NCI-H524 treated with DMSO at 0.1 percent for 48 hours (cell line): ENCODE measurements around the gene CARS1.

ENCODE experiments used
- DNase-seq: peaks from one replicate; lab custom pipeline; 2025; lab: John Stamatoyannopoulos, UW

Gene CARS1

DNA sequence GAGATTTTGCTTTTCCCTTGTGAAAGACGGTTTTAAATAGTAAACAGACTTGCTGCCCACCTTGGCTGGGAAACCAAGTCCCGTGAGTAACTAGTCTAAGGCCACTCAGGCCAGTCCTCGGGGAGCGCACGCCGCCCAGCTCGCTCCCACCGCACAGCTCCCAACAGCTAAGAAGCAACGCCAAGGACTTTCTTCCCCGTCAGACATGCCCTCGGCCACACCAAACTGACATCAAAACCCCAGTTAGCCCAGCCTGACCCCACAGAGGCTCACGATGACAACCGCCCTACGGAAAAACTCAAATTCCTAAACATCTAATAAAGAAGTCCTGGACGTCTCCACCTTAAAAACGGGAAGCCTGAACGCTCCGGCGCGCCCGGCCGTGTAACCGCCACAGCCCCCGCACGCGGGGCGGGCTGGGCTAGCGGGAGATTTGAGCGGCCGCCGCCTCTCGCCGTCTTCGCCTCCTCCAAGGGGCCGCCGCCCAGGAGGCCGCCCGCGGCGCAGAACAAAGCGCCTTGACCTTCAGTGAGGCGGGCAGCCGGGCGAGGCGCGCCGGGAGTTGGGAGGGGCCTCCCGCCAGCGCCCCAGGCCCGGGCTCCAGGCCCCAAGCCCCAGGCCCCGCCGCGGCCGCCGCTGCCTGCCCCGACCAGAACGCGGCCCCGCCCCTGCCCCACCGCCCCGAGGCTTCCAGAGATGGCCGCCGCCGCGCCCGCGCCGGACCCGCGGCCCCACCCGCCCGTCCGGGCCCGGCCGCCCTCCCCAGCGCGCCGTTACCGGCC is 65.6 kb downstream of the CARS1 start:
- DNase-seq: no peak

DNA sequence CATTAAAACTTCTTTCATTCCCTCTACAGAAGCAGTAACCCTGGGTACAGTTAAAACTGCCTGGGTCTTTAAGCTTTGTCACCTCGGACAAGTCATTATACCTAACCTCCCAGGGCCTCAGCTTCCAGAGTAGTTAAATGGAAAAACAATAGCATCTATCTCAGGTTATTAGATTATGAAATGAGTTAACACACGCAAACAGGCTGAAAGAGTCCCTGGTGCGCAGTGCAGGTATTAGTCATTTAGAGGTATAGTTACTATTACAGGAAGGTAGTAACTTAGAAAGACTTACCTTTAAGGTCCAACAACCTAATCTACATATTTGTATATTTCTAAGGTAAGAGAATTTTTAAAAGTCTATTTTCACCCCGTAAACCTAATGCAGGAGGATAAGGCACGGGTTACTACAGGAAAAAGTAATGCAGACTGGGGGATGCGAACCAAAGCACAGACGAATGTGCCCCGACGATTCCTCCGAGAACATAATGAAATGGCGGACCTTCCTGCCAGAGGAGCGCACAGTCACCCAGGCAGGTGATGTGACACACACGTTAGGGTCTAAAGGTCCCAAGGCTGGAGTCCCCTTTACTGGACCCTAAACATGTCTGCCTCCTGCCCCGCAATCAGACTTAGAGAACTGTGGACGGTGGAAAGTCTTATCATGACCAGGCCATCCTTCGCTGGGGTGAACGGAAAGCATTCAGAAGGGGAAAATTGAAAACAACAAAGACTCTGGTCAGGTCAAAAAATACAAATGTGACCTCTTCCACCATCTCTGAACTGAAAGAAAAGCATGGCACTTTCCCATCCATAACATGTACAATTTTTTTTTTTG is 66.4 kb downstream of the CARS1 start:
- no peak for DNase-seq

DNA sequence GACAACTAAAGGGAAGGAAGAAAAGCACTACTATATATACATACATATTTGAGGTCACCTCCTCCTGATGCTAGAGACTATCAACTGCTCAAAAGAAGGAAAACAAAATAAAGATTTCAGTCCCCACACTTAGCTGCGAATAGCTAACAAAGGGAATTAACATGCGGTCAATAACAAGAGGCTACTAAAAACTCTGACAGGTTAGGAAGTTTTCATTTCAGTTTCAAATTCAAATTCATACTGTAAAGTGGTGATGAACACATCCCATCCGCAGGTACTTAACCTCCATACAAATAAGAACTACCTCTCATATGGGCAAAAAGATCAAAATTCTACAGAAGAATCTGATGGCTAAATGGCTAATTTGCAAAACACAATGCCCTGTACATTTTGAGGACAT is 67.7 kb downstream of the CARS1 start:
- no peak for DNase-seq

DNA sequence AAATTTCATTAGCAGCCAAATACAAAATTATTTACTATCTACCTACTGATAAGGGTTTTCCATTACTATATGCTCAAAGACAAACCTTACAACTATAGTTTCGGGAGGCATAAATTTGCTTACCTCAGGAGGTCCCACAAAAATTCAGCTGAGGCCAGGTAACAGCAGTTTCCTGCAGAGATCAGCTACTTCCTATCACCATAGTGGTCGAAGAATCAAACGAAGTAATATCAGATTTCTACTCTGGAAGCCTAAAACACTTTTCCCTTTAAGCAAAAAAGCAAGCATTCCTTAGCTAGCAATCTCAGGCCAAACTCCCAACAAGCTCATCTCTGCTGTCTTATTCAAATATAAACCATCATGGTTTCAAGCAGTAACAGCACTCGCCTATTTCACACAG is 68.2 kb downstream of the CARS1 start:
- DNase-seq: no peak

DNA sequence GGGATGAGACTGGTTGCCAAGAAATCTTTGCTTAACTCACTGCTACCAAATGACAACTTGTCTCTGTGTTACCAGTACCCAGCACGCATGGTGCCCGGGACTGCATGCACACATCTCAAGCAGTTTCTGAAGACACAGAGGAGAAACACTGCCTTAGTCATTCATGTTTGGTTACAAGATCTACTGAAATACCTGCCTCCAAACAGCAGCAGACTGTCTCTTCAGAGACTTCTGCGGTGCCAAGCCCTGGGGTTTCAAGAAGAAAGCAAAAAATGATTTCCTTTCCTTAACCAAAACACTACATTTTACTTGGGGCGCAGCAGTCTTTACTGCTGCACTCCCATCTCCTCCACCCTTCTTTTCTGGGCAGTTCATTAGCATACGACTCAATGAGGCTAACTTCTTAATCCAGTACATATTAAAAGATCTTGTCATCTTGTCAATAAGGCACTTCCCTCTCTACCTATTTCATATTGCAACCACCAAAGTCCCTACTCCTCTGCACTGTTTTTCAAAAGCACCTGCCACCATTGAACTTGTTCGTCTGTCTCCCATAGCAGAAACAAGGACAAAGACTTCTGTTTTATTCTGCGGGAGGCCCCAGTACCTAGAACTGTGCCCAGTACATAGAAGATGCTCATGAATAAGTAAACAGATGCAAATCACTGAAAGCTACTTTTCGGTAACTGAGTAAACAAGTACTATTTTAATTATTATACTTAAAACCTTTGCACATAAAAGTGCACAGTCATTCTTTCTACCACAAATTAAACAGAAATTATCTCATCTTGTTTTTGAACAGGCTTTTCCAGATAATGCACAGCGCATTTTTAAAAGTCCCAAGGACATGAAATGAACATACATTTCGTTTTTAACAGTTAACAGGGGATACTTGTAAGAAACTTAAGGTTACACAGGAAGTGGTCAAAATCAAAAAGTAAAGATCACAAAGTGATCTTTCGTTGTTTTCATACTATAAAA is 69.1 kb downstream of the CARS1 start:
- no peak for DNase-seq

DNA sequence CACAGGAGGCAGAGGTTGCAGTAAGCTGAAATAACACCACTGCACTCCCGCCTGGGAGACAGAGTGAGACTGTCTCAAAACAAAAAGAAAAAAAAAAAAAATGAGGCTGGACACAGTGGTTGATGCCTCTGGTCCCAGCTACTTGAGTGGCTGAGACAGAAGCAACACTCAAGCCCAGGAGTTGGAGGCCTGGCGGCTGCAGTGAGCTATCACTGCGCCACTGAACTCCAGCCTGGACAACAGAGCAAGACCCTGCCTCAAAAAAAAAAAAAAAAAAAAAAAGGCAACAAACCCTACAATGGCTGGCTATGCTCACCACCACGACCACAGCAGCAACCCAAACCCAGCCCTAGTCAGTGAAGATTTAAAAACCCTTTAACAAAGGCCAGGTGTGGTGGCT is 73.3 kb downstream of the CARS1 start:
- DNase-seq: no peak

DNA sequence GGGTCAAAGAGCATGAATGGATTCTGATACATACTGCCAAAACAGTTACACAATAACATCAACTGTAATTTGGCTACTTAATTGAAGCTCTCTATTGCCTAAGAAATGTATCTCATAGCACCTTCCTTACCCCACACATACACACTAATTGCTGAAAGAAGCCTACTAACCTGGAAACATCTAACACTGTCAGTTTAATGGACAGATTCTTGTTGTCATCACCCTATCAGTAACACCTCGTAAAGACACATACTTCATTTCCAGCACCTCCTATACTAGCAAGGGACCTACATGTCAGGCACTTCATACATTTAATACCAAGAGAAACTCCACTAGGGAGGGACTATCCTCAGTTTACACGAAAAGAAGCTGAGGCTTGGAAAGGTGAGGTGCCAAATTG is 75.0 kb downstream of the CARS1 start:
- DNase-seq: no peak

DNA sequence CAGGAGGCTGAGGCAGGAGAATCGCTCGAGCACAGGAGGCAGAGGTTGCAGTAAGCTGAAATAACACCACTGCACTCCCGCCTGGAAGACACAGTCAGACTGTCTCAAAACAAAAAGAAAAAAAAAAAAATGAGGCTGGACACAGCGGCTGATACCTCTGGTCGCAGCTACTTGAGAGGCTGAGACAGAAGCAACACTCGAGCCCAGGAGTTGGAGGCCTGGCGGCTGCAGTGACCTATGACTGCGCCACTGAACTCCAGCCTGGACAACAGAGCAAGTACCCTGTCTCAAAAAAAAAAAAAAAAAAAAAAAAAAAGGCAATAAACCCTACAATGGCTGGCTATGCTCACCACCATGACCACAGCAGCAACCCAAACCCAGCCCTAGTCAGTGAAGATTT is 76.1 kb downstream of the CARS1 start:
- no peak for DNase-seq

DNA sequence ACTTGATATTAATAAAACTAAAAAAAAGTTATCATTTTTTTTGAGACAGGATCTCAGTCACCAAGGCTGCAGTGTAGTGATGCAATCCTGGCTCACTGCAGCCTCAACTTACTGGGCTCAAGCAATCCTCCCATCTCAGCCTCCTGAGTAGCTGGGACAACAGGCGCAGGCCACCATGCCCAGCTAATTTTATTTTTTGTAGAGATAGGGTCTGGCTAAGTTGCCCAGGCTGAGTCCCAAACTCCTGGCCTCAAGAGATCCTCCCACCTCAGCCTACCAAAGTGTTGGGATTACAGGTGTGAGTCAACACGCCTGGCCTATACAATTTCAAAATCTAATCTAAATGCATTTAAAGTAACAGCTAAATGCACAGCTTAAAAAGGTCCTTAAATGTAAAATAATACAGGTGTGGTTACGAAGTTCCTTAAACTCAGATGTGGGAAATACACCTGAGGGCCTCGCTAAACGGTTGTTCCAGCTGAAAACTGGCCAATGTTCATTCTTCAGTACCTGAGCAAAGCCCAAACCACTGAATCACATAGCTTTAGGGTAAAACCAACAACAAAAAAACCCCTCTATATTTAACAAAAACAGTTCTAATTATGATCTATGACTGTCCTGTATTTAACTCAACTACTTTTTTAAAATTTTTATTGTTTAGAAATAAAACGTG is 76.9 kb downstream of the CARS1 start:
- no peak for DNase-seq

DNA sequence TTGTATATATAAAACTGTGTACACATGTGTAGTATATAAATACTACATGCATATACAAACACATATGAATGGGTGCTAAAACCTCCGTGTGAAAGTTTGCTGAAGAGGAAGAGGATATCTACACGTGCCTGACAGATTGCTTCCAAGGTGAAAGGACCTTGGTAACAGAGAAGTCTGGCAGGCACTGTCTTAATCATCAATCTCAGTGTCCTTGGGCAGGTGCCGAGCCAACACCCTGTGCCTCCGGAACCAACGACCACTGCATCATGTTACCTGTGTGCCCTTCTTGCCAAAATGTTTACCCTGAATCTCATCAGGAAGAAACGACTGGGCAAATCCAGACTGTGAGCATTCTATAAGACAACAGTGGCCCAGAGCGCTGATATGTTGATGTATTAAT is 80.1 kb downstream of the CARS1 start:
- DNase-seq: no peak

DNA sequence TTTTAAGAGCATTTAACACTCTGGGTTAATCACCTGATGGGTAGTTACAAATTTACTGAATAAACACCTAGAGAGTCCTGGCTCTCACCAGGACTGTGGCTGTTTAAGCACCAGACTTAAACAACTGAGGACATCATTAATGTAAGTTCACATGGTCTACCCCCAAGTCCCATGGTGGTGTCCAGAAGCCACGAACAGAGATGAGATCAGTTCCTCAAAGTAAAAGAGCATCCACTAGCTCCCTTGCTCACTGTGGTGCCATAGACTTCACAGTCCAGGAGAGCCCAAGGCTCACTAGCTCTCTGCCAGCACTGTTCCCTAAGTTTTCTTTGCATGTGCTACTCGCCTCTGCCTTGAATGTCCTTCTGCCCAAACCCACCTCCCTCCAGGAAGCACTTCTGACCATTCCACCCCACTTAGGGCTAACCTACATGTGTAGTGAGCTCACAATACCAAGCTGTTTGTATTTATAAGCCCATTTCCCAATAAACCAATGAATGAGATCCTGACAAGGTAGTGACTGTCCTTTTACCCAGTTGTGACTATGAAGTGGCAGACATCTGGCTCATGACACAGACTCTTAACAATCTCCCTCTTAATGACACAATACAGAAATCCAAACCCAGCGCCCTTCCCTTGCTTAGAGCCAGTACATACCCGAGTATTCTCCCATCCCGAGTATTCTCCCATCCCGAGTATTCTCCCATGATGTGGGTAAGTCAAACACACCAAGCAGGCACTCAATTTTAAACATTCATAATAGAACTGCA is 80.7 kb downstream of the CARS1 start:
- no peak for DNase-seq

DNA sequence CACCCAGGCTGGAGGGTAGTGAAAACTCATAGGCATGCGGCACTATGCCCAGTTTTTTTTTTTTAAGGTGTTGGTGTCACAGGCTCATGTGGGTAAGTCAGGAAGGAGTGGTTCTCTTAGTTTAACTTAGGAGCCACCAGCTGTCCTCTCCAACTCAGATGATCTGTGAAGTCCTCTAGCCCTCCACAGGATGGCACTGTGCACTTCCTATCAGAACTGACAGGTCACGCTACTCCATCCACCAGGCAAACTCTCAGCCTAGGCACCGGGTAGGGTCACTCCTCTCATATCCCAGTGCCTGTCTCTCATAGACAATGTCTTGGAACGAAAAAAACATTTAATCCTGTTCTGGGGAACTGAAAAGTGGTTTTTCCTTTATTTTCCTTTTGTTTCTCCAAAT is 81.6 kb downstream of the CARS1 start:
- DNase-seq: no peak

DNA sequence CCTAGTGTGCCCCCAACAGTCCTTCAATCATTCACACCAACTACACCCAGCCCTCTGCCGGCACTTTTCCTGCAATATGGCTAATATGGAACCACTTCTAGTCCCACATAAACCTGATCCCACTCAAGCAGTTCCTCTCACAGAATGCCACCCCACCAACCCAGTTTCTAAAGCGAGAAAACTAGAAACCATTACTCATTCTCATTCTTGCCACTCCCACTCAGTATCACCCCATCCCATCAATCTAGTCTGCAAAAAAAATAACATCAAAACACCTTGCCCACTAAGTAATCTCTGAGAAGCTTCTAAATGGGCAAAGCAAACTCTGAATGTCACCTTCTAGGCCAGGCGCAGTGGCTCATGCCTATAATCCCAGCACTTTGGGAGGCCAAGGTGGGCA is 83.0 kb downstream of the CARS1 start:
- no peak for DNase-seq

DNA sequence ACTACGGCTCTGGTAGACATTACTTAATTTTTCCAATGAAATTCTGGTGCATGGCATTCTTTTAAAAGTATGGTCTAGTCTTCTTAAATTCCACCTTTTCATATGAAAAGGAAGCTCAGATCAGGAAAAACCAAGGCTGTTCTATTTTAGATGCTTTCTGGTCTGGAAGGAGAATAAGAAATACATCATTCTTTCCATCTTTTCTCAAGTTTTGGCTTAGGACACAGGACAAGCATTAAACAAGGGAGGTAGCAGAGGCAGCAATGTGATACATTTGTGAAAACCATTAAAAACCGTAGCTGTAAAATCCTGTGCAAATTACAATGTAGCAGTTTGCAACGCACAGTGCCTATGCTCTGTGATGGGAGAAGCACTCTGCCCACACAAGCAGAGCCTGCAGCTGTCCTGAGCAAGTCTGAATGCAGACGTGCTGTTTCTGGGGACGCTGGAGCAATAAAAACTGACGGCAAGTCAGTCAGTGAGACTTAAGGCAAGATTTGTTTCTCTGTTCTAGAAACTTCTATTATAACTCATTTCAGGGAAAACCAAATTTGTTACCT is 88.8 kb downstream of the CARS1 start:
- DNase-seq: no peak

DNA sequence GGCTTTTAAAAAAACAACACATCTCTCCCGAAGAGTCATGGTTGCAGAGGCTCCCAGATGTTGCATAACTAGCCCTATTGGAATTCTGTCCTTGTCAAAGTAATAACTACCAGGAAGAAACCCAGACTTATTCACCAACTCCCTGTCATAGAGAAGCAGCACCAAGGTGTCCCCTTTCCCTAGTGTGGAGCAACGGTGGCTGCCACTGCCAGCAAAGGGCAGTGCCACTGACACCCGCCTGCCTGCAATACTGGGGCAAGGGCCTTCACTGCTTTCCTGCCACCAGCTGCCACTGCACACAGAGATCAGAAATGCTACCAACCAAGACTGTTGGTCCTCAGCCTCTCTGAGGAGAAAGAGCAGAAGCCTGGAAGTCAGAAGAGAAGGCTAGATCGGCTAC is 92.4 kb downstream of the CARS1 start:
- DNase-seq: no peak

DNA sequence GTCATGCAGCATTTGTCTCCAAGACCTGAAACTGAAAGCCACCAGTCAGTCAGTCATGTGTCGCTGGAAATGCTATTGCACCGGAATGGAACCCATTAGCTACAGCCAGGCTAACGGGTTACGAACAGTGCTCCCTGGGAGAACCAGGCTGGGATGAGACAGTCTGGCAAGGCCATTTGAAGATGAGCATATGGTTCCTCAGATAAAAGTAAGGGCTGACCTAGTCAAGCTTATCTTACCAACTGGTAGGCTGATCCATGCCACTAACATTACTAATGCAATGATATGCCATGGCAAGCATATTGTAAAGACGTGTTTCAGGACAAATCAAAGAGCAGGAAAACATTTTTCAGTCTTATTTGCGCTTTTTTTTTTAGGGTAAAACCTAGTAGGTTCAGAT is 93.5 kb downstream of the CARS1 start:
- DNase-seq: no peak

DNA sequence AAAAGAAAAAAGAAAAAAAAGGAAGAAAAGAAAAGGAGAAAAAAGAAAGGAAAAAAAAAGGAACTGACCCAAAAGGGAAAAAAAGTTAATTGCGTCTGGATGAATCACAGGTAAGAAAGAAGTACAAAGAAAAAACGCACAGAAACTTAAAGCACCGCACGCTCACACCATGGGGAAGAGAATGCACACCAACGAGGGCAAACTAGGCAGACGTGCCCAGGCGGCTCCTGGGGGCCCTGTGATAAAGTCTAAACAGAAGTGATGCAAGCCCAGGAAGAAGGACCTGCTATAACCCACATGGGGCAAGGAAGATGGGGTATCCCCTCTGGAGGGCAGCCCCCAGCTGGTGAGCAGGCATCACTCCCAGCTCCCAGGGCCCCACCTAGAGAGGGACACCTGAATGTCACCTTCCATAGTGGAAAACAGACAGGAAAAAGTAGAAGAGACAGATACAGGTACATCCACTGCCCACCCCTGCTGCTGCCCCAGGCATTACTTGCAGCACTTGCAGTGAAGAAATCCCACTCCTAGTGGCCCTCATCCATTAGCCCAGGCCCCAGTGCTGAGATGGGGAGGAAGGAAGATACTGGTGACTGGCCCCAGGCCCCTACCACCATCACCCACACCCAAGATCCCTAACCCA is 94.0 kb downstream of the CARS1 start:
- DNase-seq: no peak

DNA sequence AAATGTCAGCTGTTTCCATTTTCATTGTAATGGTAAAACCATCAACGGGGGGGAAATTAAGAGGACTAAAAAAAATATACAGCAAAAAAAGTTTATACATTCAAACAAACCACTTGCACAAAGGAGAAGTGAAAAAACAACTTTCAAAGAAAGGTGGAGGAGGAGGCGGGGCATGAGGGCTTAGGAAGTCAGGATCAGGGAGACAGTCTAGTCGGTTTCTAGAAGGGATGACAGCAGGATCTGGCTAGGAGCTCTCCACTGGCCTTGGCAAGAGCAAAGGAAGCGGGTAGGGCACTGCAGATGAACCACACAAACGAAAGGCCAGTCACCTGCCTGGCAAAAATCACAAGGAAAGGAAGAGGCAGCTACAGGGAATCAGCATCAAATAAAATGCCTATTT is 96.1 kb downstream of the CARS1 start:
- no peak for DNase-seq

DNA sequence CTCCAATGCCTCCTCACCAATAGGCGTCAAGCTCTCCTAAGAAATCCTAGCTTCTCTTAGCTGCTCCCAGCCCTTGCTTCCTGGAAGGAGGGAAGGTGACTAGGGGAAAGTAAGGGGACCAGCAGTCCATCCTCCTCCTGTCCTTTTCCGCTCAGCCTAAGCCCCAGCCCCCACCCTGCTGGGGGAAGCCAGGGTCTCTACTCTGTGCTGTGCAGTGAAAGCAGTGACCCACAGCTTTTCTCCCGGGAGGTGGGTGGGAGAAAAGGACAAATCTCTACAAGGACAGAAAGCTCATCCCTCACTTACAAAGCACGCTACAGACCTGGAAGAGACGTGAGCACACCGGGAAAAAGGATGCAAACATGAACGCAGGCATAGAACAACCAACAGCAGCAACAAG is 97.1 kb downstream of the CARS1 start:
- DNase-seq: no peak

DNA sequence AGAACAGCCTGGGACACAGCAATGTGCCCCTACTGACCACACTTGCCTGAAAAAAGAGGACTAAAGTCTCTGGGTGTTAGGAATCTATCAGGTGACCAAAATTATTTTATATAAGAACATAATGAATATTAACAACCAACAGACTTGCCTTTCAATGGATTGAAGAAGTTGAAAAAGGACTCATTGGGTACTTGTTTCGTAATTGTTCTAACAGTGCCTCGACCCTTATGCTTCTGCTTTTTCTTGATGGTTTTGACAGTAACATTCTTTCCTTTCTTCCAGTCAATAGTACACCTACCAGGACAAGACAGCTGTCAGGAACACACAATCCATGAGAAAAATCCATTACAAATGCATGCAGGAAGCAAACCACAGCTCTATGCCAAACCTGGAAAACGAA is 99.0 kb downstream of the CARS1 start:
- no peak for DNase-seq
